NOMO-1 treated with dmso at 0.1 percent for 144 hours (cell line): Measurements from ENCODE around the gene MAP3K13.

Experiments used
- DNase-seq: peaks from one replicate; lab custom pipeline; 2025; ENCODE audit not compliant: unreplicated experiment; lab: John Stamatoyannopoulos, UW

The MAP3K13 gene

GRCh38 chr3:185362850-185363661, at the start of gene MAP3K13:
Gene MAP3K13 (plus strand): TSS chr3:185363136. CDS start chr3:185428582, 65,446 bp downstream.
- peak; percentile 79 for DNase-seq

- no peak for DNase-seq
Observed at GRCh38 chr3:185313693-185314246, 49.2 kb upstream of the MAP3K13 start.

GRCh38 chr3:185316740-185317412, 46.1 kb upstream of the MAP3K13 start:
- peak; percentile 87 for DNase-seq

- no peak for DNase-seq
Observed at GRCh38 chr3:185317674-185318073, 45.3 kb upstream of the MAP3K13 start.

- DNase-seq = no peak
Observed at GRCh38 chr3:185318141-185318540, 44.8 kb upstream of the MAP3K13 start.

- no peak for DNase-seq
Observed at GRCh38 chr3:185319801-185320200, 43.1 kb upstream of the MAP3K13 start.

- DNase-seq = no peak
Observed at GRCh38 chr3:185320949-185321348, 42.0 kb upstream of the MAP3K13 start.

- no peak for DNase-seq
Observed at GRCh38 chr3:185322101-185322719, 40.7 kb upstream of the MAP3K13 start.

- DNase-seq = no peak
Observed at GRCh38 chr3:185325946-185326791, 36.8 kb upstream of the MAP3K13 start.

GRCh38 chr3:185327062-185327461, 35.9 kb upstream of the MAP3K13 start:
- no peak for DNase-seq

- no peak for DNase-seq
Observed at GRCh38 chr3:185328324-185329004, 34.5 kb upstream of the MAP3K13 start.

- peak; percentile 44 for DNase-seq
Observed at GRCh38 chr3:185330238-185330637, 32.7 kb upstream of the MAP3K13 start.

- DNase-seq = no peak
Observed at GRCh38 chr3:185330644-185331043, 32.3 kb upstream of the MAP3K13 start.

GRCh38 chr3:185332026-185332735, 30.8 kb upstream of the MAP3K13 start:
- DNase-seq = peak; percentile 83

GRCh38 chr3:185335799-185336198, 27.1 kb upstream of the MAP3K13 start:
- DNase-seq = no peak

- DNase-seq = no peak
Observed at GRCh38 chr3:185337231-185337816, 25.6 kb upstream of the MAP3K13 start.

- no peak for DNase-seq
Observed at GRCh38 chr3:185339945-185340344, 23.0 kb upstream of the MAP3K13 start.

GRCh38 chr3:185340751-185341150, 22.2 kb upstream of the MAP3K13 start:
- DNase-seq = no peak
